ENCODE results near the gene DACT2.

Gene DACT2

DNA sequence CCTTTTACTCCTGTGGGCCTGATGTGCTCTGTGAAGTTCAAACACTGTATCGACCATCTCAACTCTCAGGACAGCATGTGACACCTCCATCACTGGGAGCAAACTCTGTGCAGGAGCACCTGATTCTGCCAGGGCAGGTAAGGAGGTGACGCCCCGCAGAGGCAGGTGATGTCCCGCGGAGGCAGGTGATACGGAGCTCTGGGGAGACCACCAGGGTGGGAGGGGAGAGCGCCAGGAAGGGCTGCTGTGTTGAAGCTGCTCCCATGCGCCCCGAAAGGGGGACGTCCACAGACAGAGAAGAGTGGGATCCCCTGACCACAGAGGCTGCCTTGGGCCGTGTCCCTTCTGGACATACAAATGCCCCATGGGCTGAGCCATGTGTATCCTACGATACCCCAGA, 58.3 kb downstream of the DACT2 start:
- no peak for DNase-seq

DNA sequence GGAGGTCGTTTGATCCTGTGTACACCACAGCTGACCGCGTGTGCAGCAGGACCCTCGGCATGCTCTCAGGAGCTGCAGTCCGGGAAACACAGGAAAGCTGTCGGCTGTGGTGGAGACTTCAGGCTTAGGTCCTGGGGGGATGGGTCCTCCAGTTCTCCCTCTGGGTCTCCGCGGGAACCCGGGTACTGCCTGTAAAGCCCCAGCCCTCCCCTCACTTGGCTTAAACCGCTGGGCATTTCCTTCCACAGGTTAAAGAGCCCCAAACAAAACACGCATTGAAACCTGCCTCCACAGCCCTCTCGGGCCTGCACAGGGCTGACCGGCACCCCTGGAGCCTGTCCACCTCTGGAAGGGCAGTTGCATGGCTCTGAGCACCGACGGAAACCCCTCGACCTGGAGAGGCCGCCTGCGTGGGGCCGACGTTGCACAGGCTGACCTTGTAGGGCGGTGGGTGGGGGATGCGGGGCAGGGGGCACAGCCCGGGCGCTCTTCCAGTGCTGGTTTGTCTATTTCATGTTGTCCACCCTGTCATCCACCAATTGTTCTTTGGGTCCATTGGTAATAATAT, 59.1 kb downstream of the DACT2 start:
- DNase-seq, result no peak

DNA sequence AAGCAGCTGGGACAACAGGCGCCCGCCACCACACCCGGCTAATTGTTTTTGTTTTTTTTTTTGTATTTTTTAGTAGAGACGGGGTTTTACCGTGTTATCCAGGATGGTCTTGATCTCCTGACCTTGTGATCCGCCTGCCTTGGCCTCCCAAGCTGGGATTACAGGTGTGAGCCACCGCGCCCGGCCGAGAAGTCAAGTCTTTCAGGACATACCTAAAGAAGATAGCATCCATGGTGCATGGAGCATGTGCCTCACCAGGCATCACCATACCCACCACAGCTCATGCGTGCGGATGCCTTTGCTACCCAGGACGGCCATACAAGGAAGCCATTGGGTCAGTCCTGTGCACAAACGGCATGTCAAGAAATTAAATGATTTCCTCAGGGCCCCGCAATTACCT, 60.8 kb downstream of the DACT2 start:
- DNase-seq, result no peak

DNA sequence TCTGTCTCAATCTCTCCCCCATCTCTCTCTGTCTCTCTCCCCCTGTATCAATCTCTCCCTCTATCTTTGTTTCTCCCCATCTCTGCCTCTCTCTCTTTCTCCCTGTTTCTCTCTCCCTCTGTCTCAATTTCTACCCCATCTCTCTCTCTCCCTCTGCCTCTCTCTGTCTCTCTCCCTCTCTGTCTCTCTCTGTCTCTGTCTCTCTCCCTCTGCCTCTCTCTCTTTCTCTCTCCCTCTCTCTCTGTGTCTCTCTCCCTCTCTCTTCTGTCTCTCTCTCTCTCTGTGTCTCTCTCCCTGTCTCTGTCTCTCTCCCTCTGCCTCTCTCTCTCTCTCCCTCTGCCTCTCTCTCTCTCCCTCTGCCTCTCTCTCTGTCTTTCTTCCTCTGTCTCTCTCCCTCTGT, 62.6 kb downstream of the DACT2 start:
- DNase-seq, result no peak

Measured in NCI-H774 (cell line).